PC-3 (cell line): ENCODE measurements around the gene SORL1. TPM values are rescaled to one million over a fixed set of nuclear protein-coding genes. Genes with fewer than 3 reads are reported as not detected.
"Not testable (repeated sequence)": the region's sequence is repeated elsewhere in the genome, so short reads cannot be mapped to it uniquely, and the experiment has no call there.

Experiments
- ATAC-seq: fragments of 200-7000 bp; cut with Tn5 transposase; 2 replicates; pipeline ENCODE4 v1.9.1; 2020; ENCODE audit warnings: mild to moderate bottlenecking, moderate library complexity
- BruUV-seq: library from RNA; stranded (reverse); fragments of 400-500 nt; replicated peaks from 2 replicates; lab custom pipeline; 2021; lab: Mats Ljungman, UMichigan
- CTCF ChIA-PET: fragments of 300-600 bp; sonication (Branson Sonifier 250); formaldehyde crosslinking; loops from one replicate; lab custom pipeline; 2022; ENCODE audit warnings: antibody characterized with exemption; lab: Charles Lee
- POLR2A ChIA-PET: fragments of 300-600 bp; sonication (Branson Sonifier 250); formaldehyde crosslinking; loops from one replicate; lab custom pipeline; 2022; ENCODE audit warnings: antibody characterized with exemption; ENCODE audit not compliant: unreplicated experiment; lab: Charles Lee
- DNase-seq: peaks from one replicate; pipeline ENCODE4 v3.0.0-alpha.2; 2015
- H2AFZ ChIP-seq: fragments of 300-600 bp; sonication (generic); 2 replicates; pipeline ENCODE4 v1.6.0; 2016; ENCODE audit warnings: antibody characterized with exemption, low read length
- H3F3A ChIP-seq: fragments of 300-600 bp; sonication (generic); one replicate; pipeline ENCODE4 v1.6.0; 2017; ENCODE audit warnings: antibody characterized with exemption, low read length, control low read depth, mild to moderate bottlenecking; ENCODE audit not compliant: unreplicated experiment
- H3K27ac ChIP-seq: fragments of 300-600 bp; sonication (generic); 2 replicates; pipeline ENCODE4 v1.5.1; 2016; ENCODE audit warnings: mild to moderate bottlenecking, low read length
- H3K27me3 ChIP-seq: fragments of 300-600 bp; sonication (generic); 2 replicates; pipeline ENCODE4 v1.6.1; 2016; ENCODE audit warnings: low read length, mixed read lengths
- H3K36me3 ChIP-seq: fragments of 300-600 bp; sonication (generic); 2 replicates; pipeline ENCODE4 v1.6.1; 2016; ENCODE audit warnings: low read depth, mixed run types, low read length, mixed read lengths
- H3K4me1 ChIP-seq: fragments of 300-600 bp; sonication (generic); 2 replicates; pipeline ENCODE4 v1.5.1; 2016; ENCODE audit warnings: low read length; ENCODE audit not compliant: insufficient read depth
- H3K4me2 ChIP-seq: fragments of 300-600 bp; sonication (generic); 2 replicates; pipeline ENCODE4 v1.6.0; 2016; ENCODE audit warnings: low read length
- H3K4me3 ChIP-seq: fragments of 300-600 bp; sonication (generic); 2 replicates; pipeline ENCODE4 v1.5.1; 2016; ENCODE audit warnings: mild to moderate bottlenecking, low read length, mixed read lengths
- H3K79me2 ChIP-seq: fragments of 300-600 bp; sonication (generic); 2 replicates; pipeline ENCODE4 v1.6.1; 2017; ENCODE audit warnings: low read length, mixed read lengths
- H3K9ac ChIP-seq: fragments of 300-600 bp; sonication (generic); 2 replicates; pipeline ENCODE4 v1.6.0; 2016; ENCODE audit warnings: mild to moderate bottlenecking, low read length
- H3K9me2 ChIP-seq: fragments of 300-600 bp; sonication (generic); replicated peaks from 2 replicates; pipeline ENCODE4 v1.6.1; 2016; ENCODE audit warnings: mixed run types, low read length, mixed read lengths
- H3K9me3 ChIP-seq: fragments of 300-600 bp; sonication (generic); 2 replicates; pipeline ENCODE4 v1.6.1; 2016; ENCODE audit warnings: low read length, mixed read lengths
- H4K20me1 ChIP-seq: fragments of 300-600 bp; sonication (generic); 2 replicates; pipeline ENCODE4 v1.6.1; 2016; ENCODE audit warnings: low read length, mixed read lengths
- EZH2 ChIP-seq: fragments of 300-600 bp; sonication (generic); IDR thresholded peaks from one replicate; pipeline ENCODE4 v1.6.1; 2017; ENCODE audit warnings: antibody characterized with exemption, mild to moderate bottlenecking, low read length; ENCODE audit not compliant: unreplicated experiment
- EZH2phosphoT487 ChIP-seq: fragments of 300-600 bp; sonication (generic); IDR thresholded peaks from 2 replicates; pipeline ENCODE4 v1.6.1; 2018; ENCODE audit warnings: mild to moderate bottlenecking, antibody characterized with exemption, low read length, borderline replicate concordance
- intact Hi-C: fragments of 100-400 bp; cut with micrococcal nuclease; formaldehyde crosslinking; loops from 2 replicates; pipeline ENCODE4 v1.9.0; 2023
- total RNA-seq: library from RNA; depleted of rRNA; stranded (reverse); fragments of >200 nt; gene quantifications from 2 replicates; pipeline ENCODE4 v1.2.3, GENCODE V29; 2014
- TF ChIP-seq, protein P1 (sequence below): fragments of 300-600 bp; sonication (generic); conservative IDR thresholded peaks from 2 replicates; pipeline ENCODE4 v1.5.1; 2017; ENCODE audit warnings: antibody characterized with exemption, low read depth, mild to moderate bottlenecking, low read length

The SORL1 gene
- total RNA-seq, 1 experiment from 2014 or later: 53.7 TPM

DNA sequence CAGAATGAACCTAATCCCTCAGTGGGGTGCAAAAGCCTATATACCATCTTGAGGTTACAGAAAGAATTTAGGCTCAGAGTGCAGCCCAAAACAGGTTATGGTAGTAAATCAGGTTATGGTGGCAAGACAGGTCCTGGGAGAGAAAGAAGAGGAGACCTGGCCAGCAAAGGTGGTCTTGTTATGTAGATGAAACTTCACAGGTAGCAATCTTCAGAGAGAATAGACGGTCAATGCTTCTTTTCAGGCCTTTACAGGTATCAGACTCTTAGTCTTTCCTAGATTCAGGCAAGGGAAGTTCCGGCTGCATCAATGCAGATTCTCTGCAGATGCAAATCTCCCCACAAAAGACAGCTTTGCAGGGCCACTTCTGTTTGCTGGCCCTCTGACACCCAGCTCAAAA lies 45.8 kb upstream of the SORL1 start:
- Histone ChIP-seq H3K9ac (no peak overlapping the region), H3K4me1 (no peaks in the 10 kb centered on the region), H3K4me3 (no peak overlapping the region), H3K36me3 (no peaks in the 10 kb centered on the region), H3F3A (no peaks in the 10 kb centered on the region), H3K9me2 (no peaks in the 10 kb centered on the region), H3K27me3 (no peaks in the 10 kb centered on the region), H3K4me2 (no peak overlapping the region), H3K27ac (no peak overlapping the region), H2AFZ (no peak overlapping the region), H3K79me2 (no peaks in the 10 kb centered on the region), H4K20me1 (no peaks in the 10 kb centered on the region), H3K9me3 (peaks cover 7% of the 10 kb centered on the region)
- DNase-seq: no peak
- POLR2A ChIA-PET: no interaction called here
- TF ChIP-seq EZH2 (no peak), EZH2phosphoT487 (no peak)
- TF ChIP-seq, protein P1, sequence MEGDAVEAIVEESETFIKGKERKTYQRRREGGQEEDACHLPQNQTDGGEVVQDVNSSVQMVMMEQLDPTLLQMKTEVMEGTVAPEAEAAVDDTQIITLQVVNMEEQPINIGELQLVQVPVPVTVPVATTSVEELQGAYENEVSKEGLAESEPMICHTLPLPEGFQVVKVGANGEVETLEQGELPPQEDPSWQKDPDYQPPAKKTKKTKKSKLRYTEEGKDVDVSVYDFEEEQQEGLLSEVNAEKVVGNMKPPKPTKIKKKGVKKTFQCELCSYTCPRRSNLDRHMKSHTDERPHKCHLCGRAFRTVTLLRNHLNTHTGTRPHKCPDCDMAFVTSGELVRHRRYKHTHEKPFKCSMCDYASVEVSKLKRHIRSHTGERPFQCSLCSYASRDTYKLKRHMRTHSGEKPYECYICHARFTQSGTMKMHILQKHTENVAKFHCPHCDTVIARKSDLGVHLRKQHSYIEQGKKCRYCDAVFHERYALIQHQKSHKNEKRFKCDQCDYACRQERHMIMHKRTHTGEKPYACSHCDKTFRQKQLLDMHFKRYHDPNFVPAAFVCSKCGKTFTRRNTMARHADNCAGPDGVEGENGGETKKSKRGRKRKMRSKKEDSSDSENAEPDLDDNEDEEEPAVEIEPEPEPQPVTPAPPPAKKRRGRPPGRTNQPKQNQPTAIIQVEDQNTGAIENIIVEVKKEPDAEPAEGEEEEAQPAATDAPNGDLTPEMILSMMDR: no peak
- CTCF ChIA-PET: interaction anchor here (0.6 kb wide), 1 partner anchor 768 kb away, joined by 3 read pairs; no protein-coding TSS in a partner anchor
- ATAC-seq: no peak
- BruUV-seq: no TSS peak
- intact Hi-C loops: no loop called here

DNA sequence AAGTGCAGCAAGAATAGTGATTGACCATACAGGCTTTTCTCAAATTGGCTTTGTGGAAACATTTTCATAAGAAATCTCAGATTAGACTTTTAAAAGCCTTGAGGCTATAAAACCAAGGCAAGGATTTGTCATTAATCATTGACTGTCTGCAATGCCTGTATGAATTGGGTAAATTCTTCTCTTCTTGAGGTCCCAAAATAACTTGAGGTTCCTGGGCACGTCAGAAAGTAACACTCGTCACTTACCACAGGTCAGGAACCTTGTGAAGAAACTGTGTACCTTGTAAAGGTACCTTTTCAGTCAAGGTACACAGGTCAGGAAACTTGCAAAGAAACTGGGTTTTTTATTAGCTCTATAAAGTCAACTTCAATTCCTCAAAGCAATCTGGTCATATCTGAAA lies 43.3 kb upstream of the SORL1 start:
- H4K20me1 ChIP-seq: no peaks in the 10 kb centered on the region
- DNase-seq: peak; percentile 31
- no peaks in the 10 kb centered on the region for H3K9me2 ChIP-seq
- no peak overlapping the region for H3K27ac ChIP-seq
- H3K4me3 ChIP-seq: no peak overlapping the region
- no peaks in the 10 kb centered on the region for H3K27me3 ChIP-seq
- POLR2A ChIA-PET: no interaction called here
- CTCF ChIA-PET: interaction anchor here (0.6 kb wide), 1 partner anchor 182 kb away, joined by 3 read pairs; no protein-coding TSS in a partner anchor
- intact Hi-C loops: no loop called here
- no peaks in the 10 kb centered on the region for H3F3A ChIP-seq
- BruUV-seq: no TSS peak
- H2AFZ ChIP-seq: no peak overlapping the region
- ATAC-seq: no peak
- H3K9ac ChIP-seq: no peak overlapping the region
- H3K79me2 ChIP-seq: no peaks in the 10 kb centered on the region
- H3K4me2 ChIP-seq: no peak overlapping the region
- H3K36me3 ChIP-seq: no peaks in the 10 kb centered on the region
- TF ChIP-seq, protein P1: no peak
- no peaks in the 10 kb centered on the region for H3K9me3 ChIP-seq
- H3K4me1 ChIP-seq: no peaks in the 10 kb centered on the region

DNA sequence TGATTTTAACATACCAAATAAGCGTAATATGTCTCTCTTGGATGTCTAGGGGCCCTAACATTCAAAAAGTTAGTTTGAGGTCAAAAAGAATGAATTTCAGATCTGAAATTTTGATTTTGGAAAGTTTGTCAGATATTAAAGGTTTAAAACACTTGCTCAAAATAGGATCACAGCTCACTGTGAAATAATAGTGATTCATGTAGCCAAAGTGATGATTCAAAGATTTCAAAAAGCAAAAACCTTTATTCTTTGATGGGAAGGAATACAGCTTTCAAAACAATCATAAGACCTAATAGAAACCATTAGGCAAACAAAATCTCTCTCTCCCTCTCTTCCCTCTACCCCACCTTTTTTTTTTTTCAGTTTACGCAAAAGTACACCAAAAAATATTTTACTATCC lies 42.1 kb upstream of the SORL1 start:
- BruUV-seq, CTCF ChIA-PET, H4K20me1 ChIP-seq, intact Hi-C loops, H3K27me3 ChIP-seq, H3K9me3 ChIP-seq, ATAC-seq, H3K4me3 ChIP-seq, H3K4me1 ChIP-seq, H3F3A ChIP-seq, H3K4me2 ChIP-seq, H3K79me2 ChIP-seq, H3K27ac ChIP-seq, POLR2A ChIA-PET, H3K9ac ChIP-seq, DNase-seq, H3K36me3 ChIP-seq, H3K9me2 ChIP-seq, H2AFZ ChIP-seq: not testable (repeated sequence)

DNA sequence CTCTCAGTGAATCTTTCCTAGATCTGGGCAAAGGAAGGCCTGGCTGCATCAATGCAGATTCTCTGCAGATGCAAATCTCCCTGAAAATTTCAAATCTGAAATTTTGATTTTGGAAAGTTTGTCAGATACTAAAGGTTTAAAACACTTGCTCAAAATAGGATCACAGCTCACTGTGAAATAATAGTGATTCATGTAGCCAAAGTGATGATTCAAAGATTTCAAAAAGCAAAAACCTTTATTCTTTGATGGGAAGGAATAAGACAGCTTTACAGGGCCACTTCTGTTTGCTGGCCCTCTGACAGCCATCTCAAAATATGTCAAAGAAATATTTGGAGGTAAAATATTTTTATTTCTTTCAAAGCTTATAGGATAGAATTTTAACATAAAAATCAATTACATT lies 40.8 kb upstream of the SORL1 start:
- H3K4me3 ChIP-seq, H3K27me3 ChIP-seq, H3K9me3 ChIP-seq, H3K79me2 ChIP-seq, H3K9ac ChIP-seq, intact Hi-C loops, H3K36me3 ChIP-seq, H3K9me2 ChIP-seq, H3K4me2 ChIP-seq, ATAC-seq, H2AFZ ChIP-seq, H3K27ac ChIP-seq, DNase-seq, CTCF ChIA-PET, H4K20me1 ChIP-seq, H3F3A ChIP-seq, POLR2A ChIA-PET, BruUV-seq: not testable (repeated sequence)
- peaks cover 13% of the 10 kb centered on the region for H3K4me1 ChIP-seq
